Stimulated activated naive CD8-positive, alpha-beta T cell treated with anti-CD3 and anti-CD28 coated beads, Interleukin-15, Interleukin-2, amounts not matched to agents 100 U/mL and 50 U/mL, for 24 hours (primary cell): ENCODE measurements around the gene AVPI1.
"Not testable (repeated sequence)": the region's sequence is repeated elsewhere in the genome, so short reads cannot be mapped to it uniquely, and the experiment has no call there.

Experiments
- ATAC-seq: fragments of 150-1000 bp; cut with Tn5 transposase; one replicate; pipeline ENCODE4 v1.10.0; 2021
- DNase-seq: peaks from one replicate; pipeline ENCODE4 v3.0.0; 2021

Gene AVPI1

DNA sequence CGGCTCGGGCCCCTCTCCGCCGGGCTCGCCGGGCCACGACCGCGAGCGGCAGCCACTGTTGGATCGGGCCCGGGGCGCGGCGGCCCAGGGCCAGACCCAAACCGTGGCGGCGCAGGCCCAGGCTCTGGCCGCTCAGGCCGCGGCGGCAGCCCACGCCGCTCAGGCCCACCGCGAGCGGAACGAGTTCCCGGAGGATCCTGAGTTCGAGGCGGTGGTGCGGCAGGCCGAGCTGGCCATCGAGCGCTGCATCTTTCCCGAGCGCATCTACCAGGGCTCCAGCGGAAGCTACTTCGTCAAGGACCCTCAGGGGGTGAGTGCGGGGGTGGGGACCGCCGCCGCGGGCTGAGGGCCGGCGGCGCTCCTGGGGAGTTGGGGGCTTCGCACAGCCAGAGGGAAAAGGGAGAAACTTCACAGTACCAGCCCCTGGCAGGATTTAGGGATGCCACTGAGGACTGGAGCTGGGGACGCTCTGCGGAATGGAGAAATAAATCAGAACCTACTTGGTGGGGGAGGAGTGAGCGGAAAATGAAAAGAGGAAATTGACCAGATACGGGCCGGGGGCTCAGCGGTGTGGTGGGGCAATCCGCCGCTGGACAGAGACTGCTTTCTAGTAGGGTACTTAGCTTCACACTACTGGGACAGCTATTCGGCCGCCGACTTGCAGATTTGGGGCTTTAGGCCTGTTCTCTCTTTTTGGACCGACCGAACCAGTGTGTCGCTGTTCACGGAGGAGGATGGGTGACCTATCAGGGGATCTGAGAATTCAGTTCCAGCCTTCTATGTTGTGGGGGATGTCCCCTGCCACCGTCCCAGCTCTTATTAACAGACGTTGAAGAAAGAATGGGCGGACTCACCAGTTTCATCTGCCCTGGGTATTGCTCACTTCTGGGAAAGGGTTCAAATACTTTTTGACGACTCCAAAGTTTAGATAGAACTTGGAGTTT is 45.9 kb downstream of the AVPI1 start:
- peak; percentile 34 for DNase-seq
- ATAC-seq = no peak

GRCh38 chr10:97640174-97640867 is 46.7 kb downstream of the AVPI1 start, which contains the start of gene PI4K2A:
Gene PI4K2A (plus strand): TSS chr10:97640671. CDS start chr10:97640743, 72 bp downstream.
- DNase-seq = peak; percentile 99
- peak; percentile 100 for ATAC-seq

- not testable (repeated sequence) for ATAC-seq, DNase-seq
Observed at GRCh38 chr10:97639090-97639489, 48.0 kb downstream of the AVPI1 start.

DNA sequence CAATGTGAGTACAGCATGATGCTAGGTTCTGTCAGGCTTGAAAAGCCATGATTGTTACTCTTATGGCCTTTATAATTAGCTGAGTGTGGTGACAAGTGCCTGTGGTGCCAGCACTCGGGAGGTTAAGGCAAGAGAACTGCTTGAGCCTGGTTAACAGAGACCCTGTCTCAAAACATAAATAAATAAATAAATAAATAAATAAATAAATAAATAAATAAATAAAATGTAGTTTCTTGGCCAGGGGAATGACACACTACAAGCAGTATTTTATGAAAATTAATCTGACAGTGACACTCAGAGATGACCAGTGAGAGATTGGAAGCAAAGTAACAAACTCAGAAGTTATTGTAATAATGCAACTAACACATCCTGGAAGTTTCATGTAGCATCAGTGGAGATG is 51.5 kb downstream of the AVPI1 start:
- DNase-seq (no peak), ATAC-seq (no peak)

- peak; percentile 14 for DNase-seq
- peak; percentile 38 for ATAC-seq
Observed at GRCh38 chr10:97633921-97634320, 53.1 kb downstream of the AVPI1 start.

GRCh38 chr10:97632949-97633884 is 53.8 kb downstream of the AVPI1 start, which contains the start of gene MORN4:
Gene MORN4 (minus strand): TSS chr10:97633500. CDS start chr10:97619653, 13,847 bp downstream.
- ATAC-seq (peak; percentile 98), DNase-seq (peak; percentile 92)

GRCh38 chr10:97631098-97631497 is 55.9 kb downstream of the AVPI1 start:
- ATAC-seq (no peak), DNase-seq (no peak)

DNA sequence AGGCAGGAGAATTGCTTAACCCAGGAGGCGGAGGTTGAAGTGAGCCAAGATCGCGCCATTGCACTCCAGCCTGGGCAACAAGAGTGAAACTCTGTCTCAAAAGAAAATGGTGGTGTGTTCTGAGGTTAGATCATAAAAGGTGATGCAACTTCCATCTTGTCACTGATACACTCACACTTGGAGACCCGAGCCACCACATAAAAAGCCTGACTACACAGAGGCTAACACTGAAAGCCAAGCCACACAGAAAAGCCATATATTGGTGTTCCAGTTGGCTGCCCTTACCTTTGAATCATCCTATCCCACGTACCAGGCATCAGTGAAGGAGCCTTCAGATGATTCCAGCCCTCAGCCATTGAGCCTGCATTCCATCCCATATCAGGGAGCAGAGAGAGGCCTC is 57.8 kb downstream of the AVPI1 start:
- ATAC-seq (no peak), DNase-seq (no peak)

DNA sequence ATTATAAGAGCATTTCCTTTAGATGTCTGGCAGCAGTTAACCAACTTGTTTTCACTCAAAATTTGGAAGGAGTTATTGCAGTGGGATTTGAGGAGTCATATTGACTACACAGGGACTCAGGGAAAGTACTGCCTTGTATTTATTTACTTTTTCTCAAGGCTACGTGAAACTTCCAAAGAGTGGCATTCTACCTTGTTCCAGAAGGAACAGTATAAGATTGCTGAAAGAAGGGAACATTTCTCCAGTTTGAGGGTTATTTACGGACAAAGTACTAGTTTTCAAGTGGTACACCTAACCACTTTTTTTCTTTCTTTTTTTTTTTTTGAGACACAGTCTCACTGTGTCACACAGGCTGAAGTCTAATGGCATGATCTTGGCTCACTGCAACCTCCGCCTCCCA is 58.8 kb downstream of the AVPI1 start:
- no peak for ATAC-seq
- no peak for DNase-seq

DNA sequence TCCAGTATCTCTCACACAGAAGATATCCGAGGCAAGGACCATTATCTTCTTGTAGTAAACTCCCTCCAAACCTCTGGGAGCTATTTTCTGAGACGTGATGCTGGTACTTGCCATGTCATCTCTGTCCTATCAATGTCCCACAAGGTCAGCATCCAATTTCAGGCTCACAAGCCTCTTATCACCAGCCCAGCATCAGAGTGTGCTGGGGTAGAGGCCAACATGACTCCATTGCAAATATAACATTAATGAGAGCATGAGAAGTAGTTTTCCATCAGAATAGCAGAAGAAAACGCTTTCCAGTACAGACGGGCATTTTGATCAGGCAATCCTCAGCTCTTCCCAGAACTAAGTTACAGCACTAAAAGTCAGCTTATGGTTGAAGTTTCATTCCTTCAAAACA is 59.3 kb downstream of the AVPI1 start:
- no peak for ATAC-seq
- DNase-seq = no peak
